ENCODE data around the gene REXO4. TPM values are rescaled to one million over a fixed set of nuclear protein-coding genes. Genes with fewer than 3 reads are reported as not detected.
"Not testable (repeated sequence)": the region's sequence is repeated elsewhere in the genome, so short reads cannot be mapped to it uniquely, and the experiment has no call there.

REXO4 gene
- total RNA-seq, 1 donor from 2014 or later = 28.5 TPM

- not testable (repeated sequence) for DNase-seq (ENCODE audit: low read depth)
Measured at GRCh38 chr9:133451865-133452264, 34.1 kb upstream of the REXO4 start.

GRCh38 chr9:133449760-133450159 is 31.9 kb upstream of the REXO4 start:
- no peak for DNase-seq (ENCODE audit: low read depth)

- DNase-seq (ENCODE audit: low read depth) = no peak
Measured at GRCh38 chr9:133448487-133448972, 30.7 kb upstream of the REXO4 start.

- no peak for DNase-seq (ENCODE audit: low read depth)
Measured at GRCh38 chr9:133445293-133445969, 27.6 kb upstream of the REXO4 start.

- DNase-seq (ENCODE audit: low read depth) = no peak
Measured at GRCh38 chr9:133443982-133444381, 26.2 kb upstream of the REXO4 start.

- DNase-seq (ENCODE audit: low read depth) = no peak
Measured at GRCh38 chr9:133443248-133443647, 25.4 kb upstream of the REXO4 start.

- no peak for DNase-seq (ENCODE audit: low read depth)
Measured at GRCh38 chr9:133441571-133441970, 23.8 kb upstream of the REXO4 start.

GRCh38 chr9:133440874-133441273 is 23.1 kb upstream of the REXO4 start:
- DNase-seq (ENCODE audit: low read depth) = no peak

GRCh38 chr9:133439337-133439736 is 21.5 kb upstream of the REXO4 start:
- DNase-seq (ENCODE audit: low read depth) = no peak

- no peak for DNase-seq (ENCODE audit: low read depth)
Measured at GRCh38 chr9:133437753-133438531, 20.1 kb upstream of the REXO4 start.

GRCh38 chr9:133436681-133437080 is 18.9 kb upstream of the REXO4 start:
- no peak for DNase-seq (ENCODE audit: low read depth)

- DNase-seq (ENCODE audit: low read depth) = no peak
Measured at GRCh38 chr9:133433351-133433843, 15.6 kb upstream of the REXO4 start.

GRCh38 chr9:133430244-133430643 is 12.4 kb upstream of the REXO4 start:
- DNase-seq (ENCODE audit: low read depth) = no peak

- DNase-seq (ENCODE audit: low read depth) = no peak
Measured at GRCh38 chr9:133429641-133430161, 11.9 kb upstream of the REXO4 start.

GRCh38 chr9:133429214-133429613 is 11.4 kb upstream of the REXO4 start:
- DNase-seq (ENCODE audit: low read depth) = no peak

- no peak for DNase-seq (ENCODE audit: low read depth)
Measured at GRCh38 chr9:133428617-133429101, 10.8 kb upstream of the REXO4 start.

- DNase-seq (ENCODE audit: low read depth) = no peak
Measured at GRCh38 chr9:133427658-133428348, 10.0 kb upstream of the REXO4 start.

GRCh38 chr9:133426011-133426410 is 8.2 kb upstream of the REXO4 start:
- no peak for DNase-seq (ENCODE audit: low read depth)

- DNase-seq (ENCODE audit: low read depth) = no peak
Measured at GRCh38 chr9:133425049-133425632, 7.3 kb upstream of the REXO4 start.

- no peak for DNase-seq (ENCODE audit: low read depth)
Measured at GRCh38 chr9:133424187-133424586, 6.4 kb upstream of the REXO4 start.

- no peak for DNase-seq (ENCODE audit: low read depth)
Measured at GRCh38 chr9:133423216-133423615, 5.4 kb upstream of the REXO4 start.
